ENCODE results near the gene LRRC4C.

The LRRC4C gene

GRCh38 chr11:40952479-40952878 is 507.0 kb downstream of the LRRC4C start:
- TF ChIP-seq TAF1 (IDR thresholded peaks at IDR 0.05; ENCODE audit: low read depth) (no peak), EP300 (IDR thresholded peaks at IDR 0.05; ENCODE audit: borderline replicate concordance) (no peak), USF1 (IDR thresholded peaks at IDR 0.05) (no peak)

- TF ChIP-seq EP300 (IDR thresholded peaks at IDR 0.05; ENCODE audit: borderline replicate concordance), result no peak
- TF ChIP-seq TAF1 (IDR thresholded peaks at IDR 0.05; ENCODE audit: low read depth), result no peak
Observed at GRCh38 chr11:40938002-40938401, 521.5 kb downstream of the LRRC4C start.

DNA sequence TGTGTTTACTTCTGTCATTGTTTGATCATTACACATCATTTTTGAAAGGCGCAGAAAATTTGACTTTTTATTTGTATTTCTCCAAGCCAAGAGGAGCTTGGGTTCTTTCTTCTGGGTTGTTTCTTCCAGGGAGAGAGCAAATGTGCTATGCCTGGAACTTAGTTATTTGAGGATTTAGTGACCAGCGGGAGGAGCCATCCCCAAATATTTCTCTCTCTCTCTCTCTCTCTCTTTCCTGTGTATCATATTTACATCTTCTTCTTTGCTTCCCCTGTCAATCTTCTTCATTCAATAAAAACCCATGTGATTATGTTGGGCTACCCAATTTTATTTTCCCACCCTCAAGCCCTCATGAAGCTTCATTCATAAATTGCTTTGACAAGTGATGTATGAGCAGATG is 534.5 kb downstream of the LRRC4C start:
- no peak for TF ChIP-seq EGR1 (IDR thresholded peaks at IDR 0.05)
- no peak for TF ChIP-seq YY1 (IDR thresholded peaks at IDR 0.05; ENCODE audit: low read depth)
- no peak for TF ChIP-seq USF1 (IDR thresholded peaks at IDR 0.05)
- no peak for TF ChIP-seq TCF12 (IDR thresholded peaks at IDR 0.05; ENCODE audit: low read depth)
- no peak for TF ChIP-seq RAD21 (IDR thresholded peaks at IDR 0.05; ENCODE audit: low read depth)
- no peak for TF ChIP-seq NFIC (IDR thresholded peaks at IDR 0.05)
- TF ChIP-seq FOXM1 (IDR thresholded peaks at IDR 0.05; ENCODE audit: borderline replicate concordance, low read depth), result no peak
- TF ChIP-seq EP300 (IDR thresholded peaks at IDR 0.05; ENCODE audit: borderline replicate concordance), result no peak
- no peak for TF ChIP-seq TEAD4 (IDR thresholded peaks at IDR 0.05)
- TF ChIP-seq, protein P1, sequence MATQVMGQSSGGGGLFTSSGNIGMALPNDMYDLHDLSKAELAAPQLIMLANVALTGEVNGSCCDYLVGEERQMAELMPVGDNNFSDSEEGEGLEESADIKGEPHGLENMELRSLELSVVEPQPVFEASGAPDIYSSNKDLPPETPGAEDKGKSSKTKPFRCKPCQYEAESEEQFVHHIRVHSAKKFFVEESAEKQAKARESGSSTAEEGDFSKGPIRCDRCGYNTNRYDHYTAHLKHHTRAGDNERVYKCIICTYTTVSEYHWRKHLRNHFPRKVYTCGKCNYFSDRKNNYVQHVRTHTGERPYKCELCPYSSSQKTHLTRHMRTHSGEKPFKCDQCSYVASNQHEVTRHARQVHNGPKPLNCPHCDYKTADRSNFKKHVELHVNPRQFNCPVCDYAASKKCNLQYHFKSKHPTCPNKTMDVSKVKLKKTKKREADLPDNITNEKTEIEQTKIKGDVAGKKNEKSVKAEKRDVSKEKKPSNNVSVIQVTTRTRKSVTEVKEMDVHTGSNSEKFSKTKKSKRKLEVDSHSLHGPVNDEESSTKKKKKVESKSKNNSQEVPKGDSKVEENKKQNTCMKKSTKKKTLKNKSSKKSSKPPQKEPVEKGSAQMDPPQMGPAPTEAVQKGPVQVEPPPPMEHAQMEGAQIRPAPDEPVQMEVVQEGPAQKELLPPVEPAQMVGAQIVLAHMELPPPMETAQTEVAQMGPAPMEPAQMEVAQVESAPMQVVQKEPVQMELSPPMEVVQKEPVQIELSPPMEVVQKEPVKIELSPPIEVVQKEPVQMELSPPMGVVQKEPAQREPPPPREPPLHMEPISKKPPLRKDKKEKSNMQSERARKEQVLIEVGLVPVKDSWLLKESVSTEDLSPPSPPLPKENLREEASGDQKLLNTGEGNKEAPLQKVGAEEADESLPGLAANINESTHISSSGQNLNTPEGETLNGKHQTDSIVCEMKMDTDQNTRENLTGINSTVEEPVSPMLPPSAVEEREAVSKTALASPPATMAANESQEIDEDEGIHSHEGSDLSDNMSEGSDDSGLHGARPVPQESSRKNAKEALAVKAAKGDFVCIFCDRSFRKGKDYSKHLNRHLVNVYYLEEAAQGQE (IDR thresholded peaks at IDR 0.05; ENCODE audit: low read depth), result no peak
- no peak for TF ChIP-seq ZBTB7A (IDR thresholded peaks at IDR 0.05; ENCODE audit: low read depth)
- no peak for TF ChIP-seq TAF1 (IDR thresholded peaks at IDR 0.05; ENCODE audit: low read depth)
- TF ChIP-seq CREB1 (IDR thresholded peaks at IDR 0.05; ENCODE audit: low read depth), result no peak
- no peak for TF ChIP-seq MAX (IDR thresholded peaks at IDR 0.05)
- TF ChIP-seq CEBPB (IDR thresholded peaks at IDR 0.05), result no peak

GRCh38 chr11:40921246-40921645 is 538.2 kb downstream of the LRRC4C start:
- TF ChIP-seq CEBPB (IDR thresholded peaks at IDR 0.05), result no peak
- TF ChIP-seq MAX (IDR thresholded peaks at IDR 0.05), result no peak
- no peak for TF ChIP-seq TCF12 (IDR thresholded peaks at IDR 0.05; ENCODE audit: low read depth)
- TF ChIP-seq FOXM1 (IDR thresholded peaks at IDR 0.05; ENCODE audit: borderline replicate concordance, low read depth), result no peak
- no peak for TF ChIP-seq RAD21 (IDR thresholded peaks at IDR 0.05; ENCODE audit: low read depth)
- no peak for TF ChIP-seq EP300 (IDR thresholded peaks at IDR 0.05; ENCODE audit: borderline replicate concordance)
- TF ChIP-seq, protein P1 (IDR thresholded peaks at IDR 0.05; ENCODE audit: low read depth), result no peak
- TF ChIP-seq USF1 (IDR thresholded peaks at IDR 0.05), result no peak
- no peak for TF ChIP-seq CREB1 (IDR thresholded peaks at IDR 0.05; ENCODE audit: low read depth)
- no peak for TF ChIP-seq ZBTB7A (IDR thresholded peaks at IDR 0.05; ENCODE audit: low read depth)
- TF ChIP-seq YY1 (IDR thresholded peaks at IDR 0.05; ENCODE audit: low read depth), result no peak
- TF ChIP-seq TEAD4 (IDR thresholded peaks at IDR 0.05), result no peak
- no peak for TF ChIP-seq EGR1 (IDR thresholded peaks at IDR 0.05)
- TF ChIP-seq NFIC (IDR thresholded peaks at IDR 0.05), result no peak
- no peak for TF ChIP-seq TAF1 (IDR thresholded peaks at IDR 0.05; ENCODE audit: low read depth)

- TF ChIP-seq EGR1 (IDR thresholded peaks at IDR 0.05) (no peak), NFIC (IDR thresholded peaks at IDR 0.05) (no peak), FOXM1 (IDR thresholded peaks at IDR 0.05; ENCODE audit: borderline replicate concordance, low read depth) (no peak), ZBTB7A (IDR thresholded peaks at IDR 0.05; ENCODE audit: low read depth) (no peak), CREB1 (IDR thresholded peaks at IDR 0.05; ENCODE audit: low read depth) (no peak), TAF1 (IDR thresholded peaks at IDR 0.05; ENCODE audit: low read depth) (no peak), RAD21 (IDR thresholded peaks at IDR 0.05; ENCODE audit: low read depth) (no peak), TEAD4 (IDR thresholded peaks at IDR 0.05) (no peak), USF1 (IDR thresholded peaks at IDR 0.05) (no peak), MAX (IDR thresholded peaks at IDR 0.05) (no peak), TCF12 (IDR thresholded peaks at IDR 0.05; ENCODE audit: low read depth) (no peak), YY1 (IDR thresholded peaks at IDR 0.05; ENCODE audit: low read depth) (no peak), CEBPB (IDR thresholded peaks at IDR 0.05) (no peak), EP300 (IDR thresholded peaks at IDR 0.05; ENCODE audit: borderline replicate concordance) (no peak)
- TF ChIP-seq, protein P1 (IDR thresholded peaks at IDR 0.05; ENCODE audit: low read depth), result no peak
Observed at GRCh38 chr11:40894501-40894900, 565.0 kb downstream of the LRRC4C start.
